Measurements from ENCODE around the gene YBX2. TPM values are rescaled to one million over a fixed set of nuclear protein-coding genes. Genes with fewer than 3 reads are reported as not detected.

Gene YBX2
- total RNA-seq, 1 experiment from 2014 or later = 24.0 TPM

GRCh38 chr17:7322520-7323194 is 28.2 kb upstream of the YBX2 start:
- H4K5ac ChIP-seq (ENCODE audit: insufficient read length, low read depth, low read length) = no peak overlapping the region
- no peaks in the 10 kb centered on the region for H3K27me3 ChIP-seq (ENCODE audit: insufficient read depth, low read length)
- H4K91ac ChIP-seq (ENCODE audit: insufficient read length, low read depth, low read length) = no peak overlapping the region
- no peak overlapping the region for H3K4me2 ChIP-seq (ENCODE audit: insufficient read depth, insufficient read length, low read length)
- no peak overlapping the region for H2BK120ac ChIP-seq (ENCODE audit: low read depth, low read length, poor library complexity, severe bottlenecking)
- no peak overlapping the region for H4K8ac ChIP-seq (replicated peaks; ENCODE audit: insufficient read length, low read depth, low read length)
- H3K27ac ChIP-seq (ENCODE audit: insufficient read length, low read depth, low read length) = no peak overlapping the region
- no peak overlapping the region for H3K4ac ChIP-seq (ENCODE audit: low read depth, low read length)
- no peaks in the 10 kb centered on the region for H3K23me2 ChIP-seq (ENCODE audit: insufficient read length, low read depth, low read length, poor library complexity, severe bottlenecking)
- H3K4me1 Mint-ChIP-seq = no peaks in the 10 kb centered on the region; a peak in 1 of 4 replicates
- no peak overlapping the region for H2AFZ ChIP-seq (ENCODE audit: low read length)
- no peaks in the 10 kb centered on the region for H3K79me1 ChIP-seq (ENCODE audit: insufficient read depth, low read depth, low read length, poor library complexity, severe bottlenecking)
- no peaks in the 10 kb centered on the region; a peak in 1 of 5 replicates for H3K9me3 Mint-ChIP-seq
- no peak overlapping the region for H2BK20ac ChIP-seq (ENCODE audit: low read depth, low read length, poor library complexity, severe bottlenecking)
- H3K27ac Mint-ChIP-seq = no peak overlapping the region
- H2BK12ac ChIP-seq (ENCODE audit: insufficient read length, low read depth, low read length) = no peak overlapping the region
- no peak overlapping the region for H3K9ac ChIP-seq (ENCODE audit: extremely low read depth, insufficient read length, low read length)
- H3K18ac ChIP-seq (ENCODE audit: insufficient read length, low read depth, low read length) = no peak overlapping the region
- H3K56ac ChIP-seq (ENCODE audit: insufficient read length, low read depth, low read length) = no peak overlapping the region
- H2BK15ac ChIP-seq (ENCODE audit: low read depth, low read length) = no peak overlapping the region
- H3K14ac ChIP-seq (ENCODE audit: insufficient read depth, low read length) = no peak overlapping the region
- DNase-seq = no peak
- H4K20me1 ChIP-seq (ENCODE audit: control insufficient read depth, insufficient read depth, insufficient read length) = no peaks in the 10 kb centered on the region
- H3T11ph ChIP-seq (ENCODE audit: low read length) = no peak overlapping the region
- H3K4me3 Mint-ChIP-seq = no peak overlapping the region
- no peaks in the 10 kb centered on the region for H3K27me3 Mint-ChIP-seq (ENCODE audit: low read depth)
- no peaks in the 10 kb centered on the region for H3K4me1 ChIP-seq (ENCODE audit: insufficient read depth, low read length)
- no peak overlapping the region for H3K23ac ChIP-seq (ENCODE audit: insufficient read length, low read depth, low read length)
- H3K79me2 ChIP-seq (ENCODE audit: insufficient read depth, low read length) = no peaks in the 10 kb centered on the region
- H3K9me3 ChIP-seq (ENCODE audit: control insufficient read depth, low read depth, low read length) = no peaks in the 10 kb centered on the region
- H2BK5ac ChIP-seq (ENCODE audit: insufficient read length, low read length) = no peak overlapping the region
- WGBS (ENCODE audit: extremely low coverage, insufficient read length, low lambda C conversion rate) = no CpG with 5 or more reads among the region's 22 CpGs
- no peak for TF ChIP-seq CTCF (conservative IDR thresholded peaks at IDR 0.05)
- H2AK5ac ChIP-seq (ENCODE audit: insufficient read length, low read length) = no peak overlapping the region
- H3K36me3 Mint-ChIP-seq (ENCODE audit: insufficient read depth in 1 of 3, low read depth in 3 of 3) = peaks cover 46 to 85% (median 78%) of the 10 kb centered on the region in 3 experiments; a peak in 6 of 7 replicates

All from H9 (cell line).